ENCODE data around the gene PACS1.

GRCh38 chr11:66287889-66288670 is 218.0 kb downstream of the PACS1 start:
- TF ChIP-seq CTCF (IDR thresholded peaks at IDR 0.05) (no peak), EZH2 (IDR thresholded peaks at IDR 0.05; ENCODE audit: borderline replicate concordance, insufficient read depth, low read depth, low read length, poor library complexity, severe bottlenecking) (no peak)
